GM23338 (cell line): ENCODE measurements around the gene TRDN. TPM values are rescaled to one million over a fixed set of nuclear protein-coding genes. Genes with fewer than 3 reads are reported as not detected.

Experiments used
- ATAC-seq: fragments of 200-7000 bp; cut with Tn5 transposase; 3 replicates; pipeline ENCODE4 v1.9.1; 2020
- DNase-seq: peaks from one replicate; pipeline ENCODE4 v3.0.0-alpha.2; 2015; ENCODE audit warnings: low spot score
- H2AFZ ChIP-seq: fragments of 200-600 bp; sonication (generic); 2 replicates; pipeline ENCODE4 v1.8.0; 2016; ENCODE audit warnings: antibody characterized with exemption, mild to moderate bottlenecking, moderate library complexity
- H3F3A ChIP-seq: fragments of 200-600 bp; sonication (generic); replicated peaks from 2 replicates; pipeline ENCODE4 v1.8.0; 2017; ENCODE audit warnings: antibody characterized with exemption, mixed run types, low read depth
- H3K27ac ChIP-seq: fragments of 200-600 bp; sonication (generic); 2 replicates; pipeline ENCODE4 v1.6.1; 2016; ENCODE audit warnings: low read depth
- H3K27me3 ChIP-seq: fragments of 200-600 bp; sonication (generic); 2 replicates; pipeline ENCODE4 v1.8.0; 2016; ENCODE audit warnings: mild to moderate bottlenecking, mixed run types, moderate library complexity; ENCODE audit not compliant: insufficient read depth
- H3K36me3 ChIP-seq: fragments of 200-600 bp; sonication (generic); 2 replicates; pipeline ENCODE4 v1.8.0; 2016; ENCODE audit warnings: mild to moderate bottlenecking; ENCODE audit not compliant: insufficient read depth
- H3K4me1 ChIP-seq: fragments of 200-600 bp; sonication (generic); 2 replicates; pipeline ENCODE4 v1.8.0; 2016; ENCODE audit warnings: mild to moderate bottlenecking, moderate library complexity; ENCODE audit not compliant: insufficient read depth
- H3K4me2 ChIP-seq: fragments of 200-600 bp; sonication (generic); 2 replicates; pipeline ENCODE4 v1.7.1; 2017; ENCODE audit warnings: mixed run types
- H3K4me3 ChIP-seq: fragments of 200-600 bp; sonication (generic); 2 replicates; pipeline ENCODE4 v1.6.1; 2016; ENCODE audit warnings: mixed run types
- H3K79me2 ChIP-seq: fragments of 200-600 bp; sonication (generic); replicated peaks from 2 replicates; pipeline ENCODE4 v1.8.0; 2017; ENCODE audit warnings: mild to moderate bottlenecking; ENCODE audit not compliant: insufficient read depth
- H3K9me2 ChIP-seq: fragments of 200-600 bp; sonication (generic); 2 replicates; pipeline ENCODE4 v1.8.0; 2017; ENCODE audit not compliant: insufficient read depth
- H4K20me1 ChIP-seq: fragments of 200-600 bp; sonication (generic); replicated peaks from 2 replicates; pipeline ENCODE4 v1.8.0; 2017; ENCODE audit warnings: mild to moderate bottlenecking; ENCODE audit not compliant: insufficient read depth
- H3K27ac Mint-ChIP-seq: 2 replicates; pipeline ENCODE4 v1.8.0; 2020; ENCODE audit warnings: inconsistent platforms, mild to moderate bottlenecking, moderate library complexity, mixed read lengths
- H3K27me3 Mint-ChIP-seq: 3 replicates; pipeline ENCODE4 v1.8.0; 2022; ENCODE audit warnings: low read depth, mild to moderate bottlenecking, moderate library complexity, mixed read lengths, inconsistent platforms; ENCODE audit not compliant: insufficient read depth, poor library complexity
- H3K36me3 Mint-ChIP-seq: 3 replicates; pipeline ENCODE4 v1.8.0; 2021; ENCODE audit warnings: low read depth, mild to moderate bottlenecking, inconsistent platforms, moderate library complexity, mixed read lengths
- H3K4me1 Mint-ChIP-seq: 3 replicates; pipeline ENCODE4 v1.8.0; 2020; ENCODE audit warnings: mild to moderate bottlenecking, inconsistent platforms, mixed read lengths
- H3K4me3 Mint-ChIP-seq: 3 replicates; pipeline ENCODE4 v1.8.0; 2021; ENCODE audit warnings: moderate library complexity, mild to moderate bottlenecking, inconsistent platforms, mixed read lengths
- H3K9me3 Mint-ChIP-seq: 3 replicates; pipeline ENCODE4 v1.8.0; 2020; ENCODE audit warnings: moderate library complexity, mild to moderate bottlenecking, inconsistent platforms, mixed read lengths
- CREB1 ChIP-seq: fragments of 250-450 bp; sonication (Bioruptor Pico); IDR thresholded peaks from 2 replicates; pipeline ENCODE4 v1.5.0; 2020; ENCODE audit warnings: low read depth, mild to moderate bottlenecking, moderate library complexity
- CTCF ChIP-seq, 2 experiments: fragments of 200-600 bp in 1 of 2; sonication (generic) in 1 of 2; conservative IDR thresholded peaks; 2 replicates each; pipeline versions ENCODE4 v1.5.1 to v1.6.1; 2016 to 2017; ENCODE audit warnings: antibody characterized with exemption in 2 of 2, low read depth in 2 of 2, mild to moderate bottlenecking in 2 of 2, moderate library complexity in 1 of 2
- ETS1 ChIP-seq: IDR thresholded peaks from 2 replicates; pipeline ENCODE4 v1.6.1; 2016; ENCODE audit warnings: antibody characterized with exemption
- EZH2 ChIP-seq: fragments of 200-600 bp; sonication (generic); IDR thresholded peaks from one replicate; pipeline ENCODE4 v1.8.0; 2017; ENCODE audit warnings: antibody characterized with exemption, mild to moderate bottlenecking, low read depth; ENCODE audit not compliant: unreplicated experiment
- EZH2phosphoT487 ChIP-seq: fragments of 200-600 bp; sonication (generic); IDR thresholded peaks from one replicate; pipeline ENCODE4 v1.8.1; 2018; ENCODE audit warnings: antibody characterized with exemption; ENCODE audit not compliant: unreplicated experiment
- JUNB ChIP-seq: IDR thresholded peaks from one replicate; pipeline ENCODE4 v1.6.1; 2016; ENCODE audit warnings: antibody characterized with exemption; ENCODE audit not compliant: unreplicated experiment
- NANOG ChIP-seq: IDR thresholded peaks from 2 replicates; pipeline ENCODE4 v1.6.1; 2016; ENCODE audit warnings: antibody characterized with exemption, borderline replicate concordance
- POLR2AphosphoS5 ChIP-seq: IDR thresholded peaks from 2 replicates; pipeline ENCODE4 v1.6.1; 2016; ENCODE audit warnings: antibody characterized with exemption, low read depth
- REST ChIP-seq: IDR thresholded peaks from one replicate; pipeline ENCODE4 v1.6.1; 2018; ENCODE audit warnings: antibody characterized with exemption; ENCODE audit not compliant: unreplicated experiment
- STAT1 ChIP-seq: IDR thresholded peaks from one replicate; pipeline ENCODE4 v1.6.1; 2016; ENCODE audit warnings: antibody characterized with exemption; ENCODE audit not compliant: unreplicated experiment
- ZNF114 ChIP-seq: fragments of 250-450 bp; sonication (Bioruptor Pico); IDR thresholded peaks from 2 replicates; pipeline ENCODE4 v1.5.0; 2020; ENCODE audit warnings: mild to moderate bottlenecking, moderate library complexity
- ZNF331 ChIP-seq: fragments of 250-450 bp; sonication (Bioruptor Pico); IDR thresholded peaks from 2 replicates; pipeline ENCODE4 v1.5.0; 2020; ENCODE audit warnings: low read depth, mild to moderate bottlenecking, moderate library complexity
- ZNF462 ChIP-seq: fragments of 250-450 bp; sonication (Bioruptor Pico); IDR thresholded peaks from 2 replicates; pipeline ENCODE4 v1.5.0; 2020; ENCODE audit warnings: mild to moderate bottlenecking, moderate library complexity
- polyA plus RNA-seq: library from polyadenylated mRNA; unstranded; fragments of >200 nt; fragmentation: Nextera tagmentation; extraction: Ambion mirVana; gene quantifications from 2 replicates; pipeline ENCODE4 v1.2.1, GENCODE V29; 2016
- total RNA-seq: library from RNA; depleted of rRNA; stranded (reverse); fragments of >200 nt; shearing (Covaris generic); gene quantifications from 2 replicates; pipeline ENCODE4 v1.2.3, GENCODE V29; 2014

Gene TRDN
- total and polyA plus RNA-seq, 2 experiments from 2014 or later = 35.5 to 137 TPM

- H3K36me3 Mint-ChIP-seq = no peaks in the 10 kb centered on the region
Measured at GRCh38 chr6:123640567-123641187, 3.9 kb upstream of the TRDN start.

More at GRCh38 chr6:123640567-123641187, 3.9 kb upstream of the TRDN start:
- H3K36me3 ChIP-seq = no peaks in the 10 kb centered on the region
- ATAC-seq (no peak), DNase-seq (peak; percentile 15)
- no peaks in the 10 kb centered on the region for H4K20me1 ChIP-seq
- no peaks in the 10 kb centered on the region for H3K9me2 ChIP-seq
- TF ChIP-seq JUNB = no peak
- no peak for TF ChIP-seq STAT1
- no peak for TF ChIP-seq POLR2AphosphoS5
- no peak for TF ChIP-seq REST
- TF ChIP-seq ZNF462 (CRISPR knock-in tag) = no peak
- TF ChIP-seq ZNF114 = no peak
- TF ChIP-seq EZH2 = no peak
- TF ChIP-seq CTCF (conservative IDR thresholded peaks at IDR 0.05; ENCODE audit: low read depth in 2 of 2) = no peak
- TF ChIP-seq EZH2phosphoT487 = no peak
- no peak for TF ChIP-seq CREB1
- TF ChIP-seq ETS1 = no peak
- TF ChIP-seq ZNF331 = no peak
- TF ChIP-seq NANOG = no peak
- peaks cover 5% of the 10 kb centered on the region; the same call in 1 of the 2 replicates for H3K4me1 ChIP-seq
- no peak overlapping the region for H3K27ac ChIP-seq
- no peak overlapping the region for H3K4me2 ChIP-seq
- Mint-ChIP-seq H3K4me3 (no peak overlapping the region), H3K4me1 (peaks cover 28% of the 10 kb centered on the region), H3K27ac (no peak overlapping the region), H3K27me3 (no peaks in the 10 kb centered on the region), H3K9me3 (no peaks in the 10 kb centered on the region)
- H3F3A ChIP-seq = no peaks in the 10 kb centered on the region
- no peak overlapping the region for H3K4me3 ChIP-seq
- no peaks in the 10 kb centered on the region for H3K27me3 ChIP-seq
- H3K79me2 ChIP-seq = no peaks in the 10 kb centered on the region
- H2AFZ ChIP-seq = no peak overlapping the region
